Nephron (organoid): ENCODE data around the gene DNMT3A.

Source experiments
- H3K27ac Mint-ChIP-seq, 3 experiments: 2 replicates each; pipeline ENCODE4 v1.8.0; 2020; ENCODE audit warnings: mixed read lengths in 3 of 3, mild to moderate bottlenecking in 2 of 3, moderate library complexity in 1 of 3
- H3K27me3 Mint-ChIP-seq: 2 replicates; pipeline ENCODE4 v1.8.0; 2021; ENCODE audit warnings: low read depth, mild to moderate bottlenecking, moderate library complexity, mixed read lengths
- H3K36me3 Mint-ChIP-seq: 2 replicates; pipeline ENCODE4 v1.8.0; 2020; ENCODE audit warnings: low read depth, mixed read lengths
- H3K4me1 Mint-ChIP-seq: 2 replicates; pipeline ENCODE4 v1.8.0; 2020; ENCODE audit warnings: mixed read lengths
- H3K4me3 Mint-ChIP-seq, 3 experiments: 2 replicates each; pipeline ENCODE4 v1.8.0; 2020; ENCODE audit warnings: mild to moderate bottlenecking in 3 of 3, mixed read lengths in 3 of 3, moderate library complexity in 2 of 3
- H3K9me3 Mint-ChIP-seq: 2 replicates; pipeline ENCODE4 v1.8.0; 2020; ENCODE audit warnings: mixed read lengths
- TF ChIP-seq, protein P1 (sequence below), 3 experiments: fragments of 200-600 bp; sonication (generic); IDR thresholded peaks; one replicate each; pipeline ENCODE4 v1.5.0; 2021; ENCODE audit warnings: antibody characterized with exemption in 3 of 3; ENCODE audit not compliant: unreplicated experiment in 3 of 3

Gene DNMT3A

DNA sequence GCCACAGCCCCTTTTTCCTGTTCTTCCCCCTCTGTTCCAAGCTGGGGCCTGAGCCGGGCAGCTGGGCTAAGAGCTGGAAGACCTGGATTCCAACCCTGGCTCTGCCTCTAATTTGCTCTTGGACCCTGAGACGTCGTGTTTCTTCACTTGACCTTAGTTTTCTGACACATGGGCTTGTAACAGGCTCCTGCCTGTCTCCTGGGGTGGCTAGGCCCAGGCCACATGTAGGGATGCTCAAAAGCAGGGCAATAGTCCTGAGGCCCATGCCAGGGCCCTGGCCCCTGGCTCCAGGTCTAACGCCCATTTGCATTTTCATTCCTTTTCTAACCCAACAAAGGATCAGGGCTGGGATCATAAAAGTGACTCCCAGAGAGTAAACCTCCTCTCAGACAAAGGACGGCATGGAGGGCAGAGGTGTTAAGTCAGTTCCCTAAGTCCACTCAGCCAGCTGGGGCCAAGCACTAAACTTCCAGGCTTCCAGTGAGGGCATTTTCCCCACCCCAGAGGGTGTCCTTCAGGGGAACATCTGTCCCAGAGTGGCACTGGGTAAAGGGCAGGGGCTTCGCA, 16.6 kb upstream of the DNMT3A start:
- Mint-ChIP-seq H3K27me3 (peaks cover 11% of the 10 kb centered on the region), H3K36me3 (no peaks in the 10 kb centered on the region), H3K9me3 (no peaks in the 10 kb centered on the region), H3K4me3 (no peak overlapping the region), H3K27ac (no peak overlapping the region), H3K4me1 (peaks cover 11% of the 10 kb centered on the region)
- TF ChIP-seq, protein P1, sequence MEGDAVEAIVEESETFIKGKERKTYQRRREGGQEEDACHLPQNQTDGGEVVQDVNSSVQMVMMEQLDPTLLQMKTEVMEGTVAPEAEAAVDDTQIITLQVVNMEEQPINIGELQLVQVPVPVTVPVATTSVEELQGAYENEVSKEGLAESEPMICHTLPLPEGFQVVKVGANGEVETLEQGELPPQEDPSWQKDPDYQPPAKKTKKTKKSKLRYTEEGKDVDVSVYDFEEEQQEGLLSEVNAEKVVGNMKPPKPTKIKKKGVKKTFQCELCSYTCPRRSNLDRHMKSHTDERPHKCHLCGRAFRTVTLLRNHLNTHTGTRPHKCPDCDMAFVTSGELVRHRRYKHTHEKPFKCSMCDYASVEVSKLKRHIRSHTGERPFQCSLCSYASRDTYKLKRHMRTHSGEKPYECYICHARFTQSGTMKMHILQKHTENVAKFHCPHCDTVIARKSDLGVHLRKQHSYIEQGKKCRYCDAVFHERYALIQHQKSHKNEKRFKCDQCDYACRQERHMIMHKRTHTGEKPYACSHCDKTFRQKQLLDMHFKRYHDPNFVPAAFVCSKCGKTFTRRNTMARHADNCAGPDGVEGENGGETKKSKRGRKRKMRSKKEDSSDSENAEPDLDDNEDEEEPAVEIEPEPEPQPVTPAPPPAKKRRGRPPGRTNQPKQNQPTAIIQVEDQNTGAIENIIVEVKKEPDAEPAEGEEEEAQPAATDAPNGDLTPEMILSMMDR (IDR thresholded peaks at IDR 0.05; ENCODE audit: unreplicated experiment in 3 of 3) = no peak

DNA sequence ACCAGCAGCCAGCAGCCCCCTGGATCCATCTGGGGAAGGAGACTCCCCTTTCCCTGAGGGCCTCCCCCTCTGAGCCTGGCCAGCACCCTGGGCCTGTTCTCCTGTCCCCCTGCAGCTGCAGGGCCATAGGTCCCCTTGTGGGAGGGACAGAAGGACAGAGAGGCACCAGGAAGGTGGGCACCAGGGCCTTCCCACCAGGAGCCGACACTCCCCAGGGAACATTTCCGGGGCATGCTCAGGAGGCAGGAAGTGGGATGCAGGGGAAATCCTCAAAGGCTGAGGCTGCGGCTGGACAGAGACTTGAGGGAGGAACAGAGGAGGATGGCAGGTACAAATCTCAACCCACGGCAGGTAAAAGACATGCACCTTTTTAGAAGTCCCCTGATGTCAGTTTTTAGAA, 14.4 kb upstream of the DNMT3A start:
- H3K36me3 Mint-ChIP-seq = no peaks in the 10 kb centered on the region
- no peaks in the 10 kb centered on the region for H3K9me3 Mint-ChIP-seq
- no peak overlapping the region for H3K27ac Mint-ChIP-seq
- H3K4me1 Mint-ChIP-seq = no peaks in the 10 kb centered on the region
- TF ChIP-seq, protein P1 (IDR thresholded peaks at IDR 0.05; ENCODE audit: unreplicated experiment in 3 of 3) = no peak
- H3K4me3 Mint-ChIP-seq = no peak overlapping the region
- H3K27me3 Mint-ChIP-seq = peaks cover 13% of the 10 kb centered on the region

DNA sequence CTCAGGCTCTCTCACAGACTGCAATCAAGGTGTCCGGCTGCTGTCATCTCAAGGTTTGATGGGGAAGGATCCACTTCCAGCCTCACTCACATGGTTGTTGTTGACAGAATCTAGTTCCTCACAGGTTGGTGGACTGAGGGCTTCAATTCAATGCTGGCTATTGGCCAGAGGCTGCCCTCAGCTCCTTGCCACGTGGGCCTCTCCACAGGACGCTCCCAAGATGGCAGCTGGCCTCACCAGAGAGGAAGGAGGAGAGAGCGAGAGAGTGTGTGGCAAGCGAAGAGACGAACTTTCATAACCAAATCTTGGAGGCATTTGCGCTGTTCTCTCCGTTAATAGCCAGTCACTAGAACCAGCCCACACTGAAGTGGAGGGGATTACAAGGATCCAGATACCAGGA, 13.5 kb upstream of the DNMT3A start:
- no peaks in the 10 kb centered on the region for H3K9me3 Mint-ChIP-seq
- no peak overlapping the region for H3K27ac Mint-ChIP-seq
- H3K4me3 Mint-ChIP-seq = no peak overlapping the region
- H3K36me3 Mint-ChIP-seq = no peaks in the 10 kb centered on the region
- peaks cover 13% of the 10 kb centered on the region for H3K27me3 Mint-ChIP-seq
- no peaks in the 10 kb centered on the region for H3K4me1 Mint-ChIP-seq
- TF ChIP-seq, protein P1 (IDR thresholded peaks at IDR 0.05; ENCODE audit: unreplicated experiment in 3 of 3) = no peak

DNA sequence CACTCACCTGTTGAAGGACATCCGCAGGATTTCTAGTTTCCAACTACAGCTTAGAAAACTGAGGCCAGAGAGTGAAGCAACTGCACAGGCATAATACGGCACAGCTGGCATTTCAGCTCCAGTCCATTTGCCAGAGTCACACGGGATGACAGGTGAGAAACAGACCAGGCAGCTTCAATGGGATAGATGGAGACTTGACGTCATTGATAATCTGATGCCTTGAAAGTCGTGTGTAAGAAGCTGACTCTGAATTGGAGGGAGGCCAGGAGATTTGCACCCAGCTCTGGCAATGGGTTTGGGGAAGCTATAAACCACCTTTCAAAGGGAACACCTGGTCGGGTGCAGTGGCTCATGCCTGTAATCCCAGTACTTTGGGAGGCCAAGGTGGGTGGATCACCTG, 12.4 kb upstream of the DNMT3A start:
- peaks cover 8% of the 10 kb centered on the region for H3K27me3 Mint-ChIP-seq
- no peaks in the 10 kb centered on the region for H3K9me3 Mint-ChIP-seq
- TF ChIP-seq, protein P1 (IDR thresholded peaks at IDR 0.05; ENCODE audit: unreplicated experiment in 3 of 3) = no peak
- no peak overlapping the region for H3K27ac Mint-ChIP-seq
- H3K4me1 Mint-ChIP-seq = no peaks in the 10 kb centered on the region
- no peak overlapping the region for H3K4me3 Mint-ChIP-seq
- H3K36me3 Mint-ChIP-seq = no peaks in the 10 kb centered on the region

DNA sequence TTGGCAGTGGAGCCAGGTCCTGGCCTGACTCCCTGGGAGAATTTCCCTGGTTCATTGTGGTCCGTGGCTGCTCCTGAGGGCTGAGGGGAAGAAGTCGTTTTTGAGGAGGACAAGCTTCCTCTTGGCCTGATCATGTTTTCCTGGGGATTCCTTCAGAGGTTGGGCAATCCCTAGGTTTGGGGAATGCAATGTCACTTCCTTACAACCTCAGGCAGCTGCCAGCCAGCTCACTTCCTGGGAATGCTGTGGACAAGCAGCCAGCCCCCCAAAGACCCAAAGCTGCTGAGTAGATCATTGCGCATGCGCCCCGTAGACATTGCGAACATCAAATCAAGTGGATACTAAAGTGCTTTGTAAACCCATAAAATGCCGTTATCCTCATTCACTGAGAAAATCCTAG, 7.7 kb upstream of the DNMT3A start:
- Mint-ChIP-seq H3K4me3 (no peak overlapping the region), H3K36me3 (peaks cover 7% of the 10 kb centered on the region), H3K27me3 (peaks cover 5% of the 10 kb centered on the region), H3K4me1 (peaks cover 12% of the 10 kb centered on the region), H3K9me3 (no peaks in the 10 kb centered on the region), H3K27ac (no peak overlapping the region)
- TF ChIP-seq, protein P1 (IDR thresholded peaks at IDR 0.05; ENCODE audit: unreplicated experiment in 3 of 3) = no peak

DNA sequence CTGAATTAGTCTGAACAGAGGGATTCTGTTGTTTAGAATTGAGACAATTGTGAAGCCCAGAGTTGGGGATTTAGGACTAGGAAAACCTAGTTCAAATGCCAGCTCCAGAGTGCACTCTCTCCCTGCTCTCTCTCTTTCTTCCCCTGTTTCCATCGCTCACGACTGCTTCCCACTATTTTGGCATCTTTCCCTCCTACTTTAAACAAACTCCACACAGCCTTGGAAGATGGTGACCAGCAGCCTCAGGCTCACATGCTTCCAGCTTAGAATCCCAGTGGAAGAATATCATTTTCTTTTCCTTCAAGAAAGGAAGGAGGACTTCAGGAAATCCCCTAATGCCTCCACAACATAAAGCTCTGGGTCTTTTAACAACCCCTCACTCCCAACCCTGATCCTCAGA, 6.1 kb upstream of the DNMT3A start:
- H3K27me3 Mint-ChIP-seq = peaks cover 5% of the 10 kb centered on the region
- H3K4me3 Mint-ChIP-seq = peak overlapping the region in 1 of 3 experiments; percentile 16
- peaks cover 7% of the 10 kb centered on the region for H3K36me3 Mint-ChIP-seq
- peak overlapping the region in 1 of 3 experiments; percentile 6 for H3K27ac Mint-ChIP-seq
- H3K4me1 Mint-ChIP-seq = peaks cover 12% of the 10 kb centered on the region
- TF ChIP-seq, protein P1 (IDR thresholded peaks at IDR 0.05; ENCODE audit: unreplicated experiment in 3 of 3) = no peak
- no peaks in the 10 kb centered on the region for H3K9me3 Mint-ChIP-seq
